ENCODE data around the gene PDXK.

The PDXK gene

GRCh38 chr21:43805275-43805800 is 86.4 kb downstream of the PDXK start:
- DNase-seq (ENCODE audit: low spot score) = no peak

- no peak for DNase-seq (ENCODE audit: low spot score)
These were observed 87.2 kb downstream of the PDXK start for GRCh38 chr21:43806017-43806710.

DNA sequence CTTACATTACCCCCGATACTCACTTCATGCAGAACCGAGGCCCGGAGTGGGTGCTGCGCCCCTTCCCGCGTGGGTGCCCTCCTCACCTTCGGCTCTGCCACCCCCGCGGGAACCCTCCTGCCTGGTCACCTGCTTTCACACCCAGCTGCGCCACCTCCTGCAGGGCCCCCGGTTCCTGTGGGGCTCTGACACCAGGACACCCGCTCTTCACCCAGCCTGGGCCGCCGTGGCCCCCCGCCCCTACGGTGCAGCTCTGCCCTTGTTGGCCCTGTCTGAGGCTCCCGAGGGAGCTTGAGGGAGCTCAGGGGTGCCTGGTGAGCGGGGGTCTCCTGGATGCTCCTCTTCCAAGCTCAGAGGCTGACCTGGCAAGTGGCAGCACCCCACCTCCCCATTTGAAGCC is 89.4 kb downstream of the PDXK start:
- DNase-seq (ENCODE audit: low spot score) = no peak

- DNase-seq (ENCODE audit: low spot score) = no peak
These were observed 89.9 kb downstream of the PDXK start for GRCh38 chr21:43808832-43809251.

- no peak for DNase-seq (ENCODE audit: low spot score)
These were observed 90.4 kb downstream of the PDXK start for GRCh38 chr21:43809346-43809799.

GRCh38 chr21:43809853-43810504 is 91.0 kb downstream of the PDXK start:
- no peak for DNase-seq (ENCODE audit: low spot score)

- DNase-seq (ENCODE audit: low spot score) = peak; percentile 60
These were observed 91.8 kb downstream of the PDXK start for GRCh38 chr21:43810505-43811261.

DNA sequence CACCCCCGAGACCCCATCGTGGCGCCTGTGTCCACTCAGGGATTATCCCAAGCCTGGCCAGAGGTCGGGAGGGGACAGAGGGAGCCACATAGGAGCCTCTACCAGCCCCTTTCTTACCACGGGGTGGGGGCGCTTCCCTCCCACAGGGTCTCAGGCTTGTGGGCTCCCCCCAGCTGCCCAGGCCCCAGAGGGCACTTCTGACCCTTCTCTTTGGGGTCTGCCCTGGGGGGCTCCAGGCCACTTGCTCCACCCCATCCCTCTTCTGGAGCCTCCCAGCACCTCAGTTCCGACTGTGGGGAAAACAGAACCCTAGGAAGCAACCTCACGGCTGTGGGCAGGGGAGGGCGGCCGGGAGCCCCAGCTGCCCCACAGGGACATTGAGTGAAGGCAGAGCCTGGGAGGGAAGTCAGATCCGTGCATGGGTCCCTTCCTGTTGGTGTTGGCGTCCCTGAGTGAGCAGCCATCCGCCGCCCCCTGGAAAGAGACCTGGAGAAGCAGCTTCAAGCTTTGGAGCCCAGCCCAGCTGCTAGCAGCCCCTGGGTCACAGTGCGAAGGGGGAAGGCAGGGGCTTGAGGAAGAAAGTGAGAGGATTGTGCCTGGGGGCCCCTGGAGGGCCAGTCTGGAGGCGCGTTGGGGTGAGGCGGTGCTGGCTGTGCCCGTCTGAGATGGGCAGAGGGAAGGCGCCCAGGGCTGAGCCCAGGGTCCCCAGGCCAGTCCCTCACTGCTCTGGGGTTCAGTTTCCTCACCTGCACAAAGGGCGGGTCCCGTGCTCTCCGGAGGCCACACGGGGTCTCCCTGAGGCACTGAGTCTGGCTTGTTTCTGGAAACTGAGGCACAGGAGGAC is 92.6 kb downstream of the PDXK start:
- DNase-seq (ENCODE audit: low spot score) = no peak

Measured in pons (tissue), 1 donor.